Measurements from ENCODE around the gene DOCK9. TPM values are rescaled to one million over a fixed set of nuclear protein-coding genes. Genes with fewer than 3 reads are reported as not detected.

Gene DOCK9
- total RNA-seq, 1 experiment from 2014 or later: 4.5 TPM

GRCh38 chr13:98979012-98979660 is 1.3 kb upstream of the DOCK9 start:
- no peaks in the 10 kb centered on the region for H3K9me3 ChIP-seq (ENCODE audit: low read depth, low read length, poor library complexity, severe bottlenecking)
- H3K4me3 ChIP-seq (ENCODE audit: low read depth, low read length, poor library complexity, severe bottlenecking): no peak overlapping the region
- no peak for DNase-seq (ENCODE audit: low spot score)
- no peaks in the 10 kb centered on the region for H3K36me3 ChIP-seq (ENCODE audit: insufficient read depth, low read length, poor library complexity, severe bottlenecking)
- no peak overlapping the region for H3K27ac ChIP-seq (ENCODE audit: low read depth, low read length, poor library complexity, severe bottlenecking)
- H3K27me3 ChIP-seq (replicated peaks; ENCODE audit: insufficient read depth, low read depth, low read length, poor library complexity): no peaks in the 10 kb centered on the region
- TF ChIP-seq CTCF (conservative IDR thresholded peaks at IDR 0.05; ENCODE audit: low read depth, low read length): no peak
- CTCF ChIA-PET: no interaction called here
- intact Hi-C loops (cut with micrococcal nuclease; ENCODE audit: unreplicated experiment): no loop called here
- H3K4me1 ChIP-seq (ENCODE audit: insufficient read depth, low read length, poor library complexity, severe bottlenecking): peaks cover 20% of the 10 kb centered on the region
- POLR2A ChIA-PET (ENCODE audit: low non-redundant PET): no interaction called here
- no TSS peak for BruUV-seq (replicated peaks)

- POLR2A ChIA-PET (ENCODE audit: low non-redundant PET): no interaction called here
- Histone ChIP-seq H3K27ac (ENCODE audit: low read depth, low read length, poor library complexity, severe bottlenecking) (no peak overlapping the region), H3K36me3 (ENCODE audit: insufficient read depth, low read length, poor library complexity, severe bottlenecking) (no peaks in the 10 kb centered on the region), H3K4me1 (ENCODE audit: insufficient read depth, low read length, poor library complexity, severe bottlenecking) (peaks cover 28% of the 10 kb centered on the region), H3K27me3 (replicated peaks; ENCODE audit: insufficient read depth, low read depth, low read length, poor library complexity) (no peaks in the 10 kb centered on the region), H3K4me3 (ENCODE audit: low read depth, low read length, poor library complexity, severe bottlenecking) (no peak overlapping the region), H3K9me3 (ENCODE audit: low read depth, low read length, poor library complexity, severe bottlenecking) (no peaks in the 10 kb centered on the region)
- no TSS peak for BruUV-seq (replicated peaks)
- no peak for DNase-seq (ENCODE audit: low spot score)
- no peak for TF ChIP-seq CTCF (conservative IDR thresholded peaks at IDR 0.05; ENCODE audit: low read depth, low read length)
- no peak for TF ChIP-seq EZH2 (IDR thresholded peaks at IDR 0.05; ENCODE audit: borderline replicate concordance, low read depth, low read length, poor library complexity, severe bottlenecking)
- CTCF ChIA-PET: no interaction called here
- intact Hi-C loops (cut with micrococcal nuclease; ENCODE audit: unreplicated experiment): no loop called here
Observed at GRCh38 chr13:98978280-98978679, 416 bp upstream of the DOCK9 start.

GRCh38 chr13:98976941-98977340 is 923 bp downstream of the DOCK9 start:
- TF ChIP-seq CTCF (conservative IDR thresholded peaks at IDR 0.05; ENCODE audit: low read depth, low read length): no peak
- no peak for TF ChIP-seq EZH2 (IDR thresholded peaks at IDR 0.05; ENCODE audit: borderline replicate concordance, low read depth, low read length, poor library complexity, severe bottlenecking)
- no TSS peak for BruUV-seq (replicated peaks)
- H3K4me1 ChIP-seq (ENCODE audit: insufficient read depth, low read length, poor library complexity, severe bottlenecking): peaks cover 41% of the 10 kb centered on the region
- ChIA-PET CTCF (no interaction called here), POLR2A (ENCODE audit: low non-redundant PET) (no interaction called here)
- no peaks in the 10 kb centered on the region for H3K9me3 ChIP-seq (ENCODE audit: low read depth, low read length, poor library complexity, severe bottlenecking)
- DNase-seq (ENCODE audit: low spot score): no peak
- intact Hi-C loops (cut with micrococcal nuclease; ENCODE audit: unreplicated experiment): no loop called here
- no peak overlapping the region for H3K4me3 ChIP-seq (ENCODE audit: low read depth, low read length, poor library complexity, severe bottlenecking)
- H3K27ac ChIP-seq (ENCODE audit: low read depth, low read length, poor library complexity, severe bottlenecking): no peak overlapping the region
- no peaks in the 10 kb centered on the region for H3K36me3 ChIP-seq (ENCODE audit: insufficient read depth, low read length, poor library complexity, severe bottlenecking)
- no peaks in the 10 kb centered on the region for H3K27me3 ChIP-seq (replicated peaks; ENCODE audit: insufficient read depth, low read depth, low read length, poor library complexity)

All from A673 (cell line).